Measurements from ENCODE around the gene NR2F1-AS1. TPM values are rescaled to one million over a fixed set of nuclear protein-coding genes. Genes with fewer than 3 reads are reported as not detected.
"Not testable (repeated sequence)": the region's sequence is repeated elsewhere in the genome, so short reads cannot be mapped to it uniquely, and the experiment has no call there.

Gene NR2F1-AS1
- total RNA-seq, 1 experiment from 2014 or later = 27.0 TPM

DNA sequence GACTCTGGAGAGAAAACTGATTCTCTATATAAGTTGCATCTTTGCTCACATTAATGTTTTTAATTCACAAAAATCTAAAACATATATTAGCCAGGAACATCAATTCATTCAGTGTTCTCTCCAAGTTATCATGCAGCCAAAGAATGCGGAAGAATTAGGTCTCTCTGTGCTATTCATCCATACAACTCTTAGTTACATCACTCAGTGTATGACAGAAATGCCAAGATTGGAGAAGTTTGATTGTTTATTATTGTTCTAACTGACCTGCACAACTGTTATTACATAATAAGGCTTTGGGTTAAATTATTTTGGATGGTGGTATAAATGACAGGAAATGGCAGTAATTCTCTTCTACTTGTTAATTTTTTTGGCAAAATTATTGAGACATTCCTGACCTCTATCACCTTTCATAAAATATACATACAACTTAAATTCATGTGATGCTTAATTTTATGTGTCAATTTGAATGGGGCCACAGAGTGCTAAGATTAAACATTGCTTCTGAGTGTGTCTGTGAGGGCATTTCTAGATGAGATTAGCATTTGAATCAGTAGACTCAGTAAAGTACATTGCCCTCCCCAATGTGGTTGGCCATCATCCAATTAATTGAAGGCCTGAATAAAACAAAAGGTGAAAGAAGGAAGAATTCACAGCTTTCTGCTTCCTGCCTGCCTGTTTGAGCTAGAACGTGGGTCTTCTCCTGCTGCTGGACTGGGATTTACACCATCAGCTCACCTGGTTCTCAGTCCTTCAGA lies 70.2 kb downstream of the NR2F1-AS1 start:
- intact Hi-C loops (cut with micrococcal nuclease; ENCODE audit: unreplicated experiment) = no loop called here
- Histone ChIP-seq H3K27ac (ENCODE audit: low read length) (no peak overlapping the region), H3K9me3 (ENCODE audit: control insufficient read depth, insufficient read depth, low read depth, low read length) (no peaks in the 10 kb centered on the region), H3K36me3 (ENCODE audit: control insufficient read depth, insufficient read depth, low read length) (no peaks in the 10 kb centered on the region), H3K4me3 (ENCODE audit: low read depth in 2 of 2, low read length in 2 of 2) (no peak overlapping the region), H3K27me3 (ENCODE audit: control insufficient read depth, insufficient read depth, low read length) (no peaks in the 10 kb centered on the region), H3K4me1 (ENCODE audit: control insufficient read depth, insufficient read depth, low read length) (no peaks in the 10 kb centered on the region)
- ATAC-seq = no peak
- ChIA-PET POLR2A (no interaction called here), CTCF (no interaction called here)
- no TSS peak for BruUV-seq (replicated peaks)
- DNase-seq (ENCODE audit: low read depth, low spot score) = no peak
- in situ Hi-C loops (cut with HindIII; ENCODE audit: low pct_unique_long_range_greater_than_20kb, low sequenced_read_pairs) = no loop called here
- no peak for TF ChIP-seq POLR2AphosphoS5 (IDR thresholded peaks at IDR 0.05; ENCODE audit: low read depth, low read length)
- TF ChIP-seq SIN3A (IDR thresholded peaks at IDR 0.05; ENCODE audit: borderline replicate concordance, insufficient read depth, low read depth, low read length) = no peak
- TF ChIP-seq REST (IDR thresholded peaks at IDR 0.05; ENCODE audit: insufficient read depth in 1 of 2, low read depth in 2 of 2, low read length in 1 of 2) = no peak
- TF ChIP-seq CTCF (IDR thresholded peaks at IDR 0.05) = no peak
- no peak for TF ChIP-seq TCF7L2 (IDR thresholded peaks at IDR 0.05; ENCODE audit: low read depth, low read length)

DNA sequence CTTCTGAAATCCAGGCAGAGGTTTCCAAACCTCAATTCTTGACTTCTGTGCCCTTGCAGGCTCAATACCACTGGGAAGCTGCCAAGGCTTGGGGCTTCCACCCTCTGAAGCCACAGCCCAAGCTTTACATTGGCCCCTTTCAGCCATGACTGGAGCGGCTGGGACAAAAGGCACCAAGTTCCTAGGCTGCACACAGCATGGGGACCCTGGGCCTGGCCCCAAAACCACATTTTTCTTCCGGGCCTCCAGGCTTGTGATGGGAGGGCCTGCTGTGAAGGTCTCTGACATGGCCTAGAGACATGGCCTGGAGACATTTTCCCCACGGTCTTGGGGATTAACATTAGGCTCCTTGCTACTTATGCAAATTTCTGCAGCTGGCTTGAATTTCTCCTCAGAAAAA lies 75.5 kb downstream of the NR2F1-AS1 start:
- H3K9me3 ChIP-seq (ENCODE audit: control insufficient read depth, insufficient read depth, low read depth, low read length); H3K27ac ChIP-seq (ENCODE audit: low read length); H3K4me1 ChIP-seq (ENCODE audit: control insufficient read depth, insufficient read depth, low read length); in situ Hi-C loops (cut with HindIII; ENCODE audit: low pct_unique_long_range_greater_than_20kb, low sequenced_read_pairs); POLR2A ChIA-PET; BruUV-seq (replicated peaks); H3K36me3 ChIP-seq (ENCODE audit: control insufficient read depth, insufficient read depth, low read length); H3K27me3 ChIP-seq (ENCODE audit: control insufficient read depth, insufficient read depth, low read length); intact Hi-C loops (cut with micrococcal nuclease; ENCODE audit: unreplicated experiment); ATAC-seq; CTCF ChIA-PET; DNase-seq (ENCODE audit: low read depth, low spot score); H3K4me3 ChIP-seq (ENCODE audit: low read depth in 2 of 2, low read length in 2 of 2): not testable (repeated sequence)

- Histone ChIP-seq H3K4me1 (ENCODE audit: control insufficient read depth, insufficient read depth, low read length) (no peaks in the 10 kb centered on the region), H3K27ac (ENCODE audit: low read length) (no peak overlapping the region), H3K4me3 (ENCODE audit: low read depth in 2 of 2, low read length in 2 of 2) (no peak overlapping the region), H3K27me3 (ENCODE audit: control insufficient read depth, insufficient read depth, low read length) (no peaks in the 10 kb centered on the region), H3K9me3 (ENCODE audit: control insufficient read depth, insufficient read depth, low read depth, low read length) (no peaks in the 10 kb centered on the region), H3K36me3 (ENCODE audit: control insufficient read depth, insufficient read depth, low read length) (no peaks in the 10 kb centered on the region)
- no TSS peak for BruUV-seq (replicated peaks)
- ATAC-seq (no peak; the same call in 1 of the 2 replicates), DNase-seq (ENCODE audit: low read depth, low spot score) (no peak)
- intact Hi-C loops (cut with micrococcal nuclease; ENCODE audit: unreplicated experiment) (no loop called here), in situ Hi-C loops (cut with HindIII; ENCODE audit: low pct_unique_long_range_greater_than_20kb, low sequenced_read_pairs) (no loop called here)
- TF ChIP-seq POLR2AphosphoS5 (IDR thresholded peaks at IDR 0.05; ENCODE audit: low read depth, low read length) = no peak
- no peak for TF ChIP-seq TCF7L2 (IDR thresholded peaks at IDR 0.05; ENCODE audit: low read depth, low read length)
- no peak for TF ChIP-seq SIN3A (IDR thresholded peaks at IDR 0.05; ENCODE audit: borderline replicate concordance, insufficient read depth, low read depth, low read length)
- TF ChIP-seq CTCF (IDR thresholded peaks at IDR 0.05) = no peak
- no peak for TF ChIP-seq REST (IDR thresholded peaks at IDR 0.05; ENCODE audit: insufficient read depth in 1 of 2, low read depth in 2 of 2, low read length in 1 of 2)
- ChIA-PET CTCF (no interaction called here), POLR2A (no interaction called here)
Measured at GRCh38 chr5:93503598-93504067, 77.4 kb downstream of the NR2F1-AS1 start.

All from Panc1 (cell line).